Measurements from ENCODE around the gene TERT.

DNA sequence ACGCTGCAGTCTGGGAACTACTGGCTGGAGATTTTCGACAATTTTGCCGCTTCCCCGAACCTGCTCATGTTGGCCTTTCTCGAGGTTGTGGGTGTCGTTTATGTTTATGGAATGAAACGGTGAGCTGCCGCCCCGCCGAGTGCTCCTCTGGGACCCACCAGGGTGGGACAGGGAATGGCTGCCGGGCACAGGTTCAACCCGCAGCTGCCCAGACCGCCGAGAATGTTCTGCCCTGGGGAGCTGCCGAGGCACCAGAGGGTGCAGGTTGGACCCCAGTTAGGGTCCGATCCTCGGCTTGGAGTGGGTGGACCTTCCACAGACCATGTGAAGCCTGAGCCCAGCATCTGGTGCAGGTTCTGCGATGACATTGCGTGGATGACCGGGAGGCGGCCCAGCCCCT is 50.6 kb downstream of the TERT start:
- TF ChIP-seq POLR2AphosphoS5 (IDR thresholded peaks at IDR 0.05), result no peak
- TF ChIP-seq, protein P1, sequence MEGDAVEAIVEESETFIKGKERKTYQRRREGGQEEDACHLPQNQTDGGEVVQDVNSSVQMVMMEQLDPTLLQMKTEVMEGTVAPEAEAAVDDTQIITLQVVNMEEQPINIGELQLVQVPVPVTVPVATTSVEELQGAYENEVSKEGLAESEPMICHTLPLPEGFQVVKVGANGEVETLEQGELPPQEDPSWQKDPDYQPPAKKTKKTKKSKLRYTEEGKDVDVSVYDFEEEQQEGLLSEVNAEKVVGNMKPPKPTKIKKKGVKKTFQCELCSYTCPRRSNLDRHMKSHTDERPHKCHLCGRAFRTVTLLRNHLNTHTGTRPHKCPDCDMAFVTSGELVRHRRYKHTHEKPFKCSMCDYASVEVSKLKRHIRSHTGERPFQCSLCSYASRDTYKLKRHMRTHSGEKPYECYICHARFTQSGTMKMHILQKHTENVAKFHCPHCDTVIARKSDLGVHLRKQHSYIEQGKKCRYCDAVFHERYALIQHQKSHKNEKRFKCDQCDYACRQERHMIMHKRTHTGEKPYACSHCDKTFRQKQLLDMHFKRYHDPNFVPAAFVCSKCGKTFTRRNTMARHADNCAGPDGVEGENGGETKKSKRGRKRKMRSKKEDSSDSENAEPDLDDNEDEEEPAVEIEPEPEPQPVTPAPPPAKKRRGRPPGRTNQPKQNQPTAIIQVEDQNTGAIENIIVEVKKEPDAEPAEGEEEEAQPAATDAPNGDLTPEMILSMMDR (IDR thresholded peaks at IDR 0.05), result no peak

Data from prostate gland (tissue), 2 donors.